H1 (cell line): ENCODE data around the gene NEK9. TPM values are rescaled to one million over a fixed set of nuclear protein-coding genes. Genes with fewer than 3 reads are reported as not detected.

Experiments used
- CBX5 ChIP-seq: fragments of 300-800, 300-1000 bp; sonication (generic); IDR thresholded peaks from 2 replicates; pipeline ENCODE4 v1.7.1; 2016; ENCODE audit warnings: antibody characterized with exemption, low read length, low read depth
- CREB1 ChIP-seq: IDR thresholded peaks from 2 replicates; pipeline ENCODE4 v1.6.1; 2012; ENCODE audit warnings: inconsistent platforms
- NRF1 ChIP-seq: IDR thresholded peaks from 2 replicates; pipeline ENCODE4 v1.6.1; 2011; ENCODE audit warnings: mild to moderate bottlenecking, low read depth, low read length, improper control_type of control experiment
- POLR2A ChIP-seq, 2 experiments: IDR thresholded peaks; 1 replicate in 1 of 2; 2 replicates in 1 of 2; pipeline ENCODE4 v1.6.1; 2011; ENCODE audit warnings: low read depth in 2 of 2, low read length in 2 of 2, mild to moderate bottlenecking in 2 of 2; ENCODE audit errors: control extremely low read depth in 1 of 2
- POLR2AphosphoS5 ChIP-seq: IDR thresholded peaks from 2 replicates; pipeline ENCODE4 v1.6.1; 2011; ENCODE audit warnings: low read depth, low read length
- SUZ12 ChIP-seq: fragments of 200-600 bp; sonication (generic); IDR thresholded peaks from 2 replicates; pipeline ENCODE4 v1.6.1; 2012; ENCODE audit warnings: mild to moderate bottlenecking, inconsistent platforms, low read length, moderate library complexity, mixed read lengths
- YY1 ChIP-seq: IDR thresholded peaks from 2 replicates; pipeline ENCODE4 v1.6.1; 2011; ENCODE audit warnings: low read depth, mild to moderate bottlenecking, low read length
- polyA plus RNA-seq, 7 experiments: library from polyadenylated mRNA; depleted of rRNA in 3 of 7; stranded (reverse) in 5 of 7; unstranded in 2 of 7; fragments of >200 nt in 5 of 7; fragments of 200-250 nt in 2 of 7; gene quantifications; 1 replicate in 5 of 7; 2 replicates in 1 of 7; 4 replicates in 1 of 7; pipeline versions ENCODE4 v1.2.1 to v1.2.3, GENCODE V29; 2011 to 2013; ENCODE audit warnings: missing spikeins in 2 of 7, mixed read lengths in 2 of 7
- total RNA-seq: library from RNA; stranded (reverse); fragmentation: NEBNext Ultra II Directional; extraction: Animal tissue kit (Norgen Biotek cat#: 25700); gene quantifications from 2 replicates; pipeline ENCODE4 v1.2.1, GENCODE V29; 2021
- TF ChIP-seq, protein P1 (sequence below): fragments of 300-600 bp; sonication (generic); IDR thresholded peaks from 2 replicates; pipeline ENCODE4 v1.7.1; 2012; ENCODE audit warnings: low read length, moderate library complexity, mild to moderate bottlenecking, inconsistent platforms; ENCODE audit not compliant: insufficient replicate concordance
- TF ChIP-seq, protein P2 (sequence below): IDR thresholded peaks from 2 replicates; pipeline ENCODE4 v1.6.1; 2012; ENCODE audit warnings: inconsistent platforms
- TF ChIP-seq, protein P3 (sequence below): IDR thresholded peaks from 2 replicates; pipeline ENCODE4 v1.6.1; 2012; ENCODE audit warnings: inconsistent platforms

The NEK9 gene
- total and polyA plus RNA-seq, 2 of the 8 experiments (the other 6 are each of a cell fraction or from before 2014, with no cell fraction given): 16.0 to 43.6 TPM

DNA sequence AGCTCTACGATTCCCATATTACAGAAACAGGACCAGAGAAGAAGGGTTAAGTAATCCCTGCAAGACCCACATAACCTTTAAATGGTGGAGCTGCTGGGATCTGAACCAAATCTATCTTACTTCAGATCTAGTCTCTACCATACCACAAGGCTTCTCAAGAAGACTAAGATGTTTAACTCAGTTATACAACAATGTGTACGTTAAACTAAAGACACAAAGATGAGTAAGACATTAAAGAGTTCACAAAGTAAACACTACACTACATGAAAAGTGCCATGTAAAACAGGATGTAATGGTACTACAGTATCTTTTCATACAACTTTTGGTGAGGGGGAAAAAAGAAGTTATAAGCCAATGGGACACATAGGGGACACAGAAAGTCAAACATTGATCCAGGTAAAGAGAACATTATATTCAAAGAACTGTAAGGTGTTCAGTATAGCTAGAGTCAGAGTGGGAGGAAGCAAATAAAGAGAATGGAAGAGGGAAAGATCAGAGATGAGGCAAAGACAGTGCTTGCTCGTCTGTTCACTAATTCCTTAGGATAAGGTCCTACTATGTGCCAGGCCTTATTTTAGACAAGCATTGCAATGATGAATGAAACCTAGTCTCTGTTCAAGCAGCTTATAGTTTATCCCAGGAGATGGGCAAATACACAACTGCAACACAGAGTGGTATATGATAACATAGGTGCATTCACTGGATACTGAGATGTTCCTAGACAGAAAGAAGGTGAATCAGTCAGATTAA, 41.9 kb upstream of the NEK9 start (continued):
- TF ChIP-seq, protein P1, sequence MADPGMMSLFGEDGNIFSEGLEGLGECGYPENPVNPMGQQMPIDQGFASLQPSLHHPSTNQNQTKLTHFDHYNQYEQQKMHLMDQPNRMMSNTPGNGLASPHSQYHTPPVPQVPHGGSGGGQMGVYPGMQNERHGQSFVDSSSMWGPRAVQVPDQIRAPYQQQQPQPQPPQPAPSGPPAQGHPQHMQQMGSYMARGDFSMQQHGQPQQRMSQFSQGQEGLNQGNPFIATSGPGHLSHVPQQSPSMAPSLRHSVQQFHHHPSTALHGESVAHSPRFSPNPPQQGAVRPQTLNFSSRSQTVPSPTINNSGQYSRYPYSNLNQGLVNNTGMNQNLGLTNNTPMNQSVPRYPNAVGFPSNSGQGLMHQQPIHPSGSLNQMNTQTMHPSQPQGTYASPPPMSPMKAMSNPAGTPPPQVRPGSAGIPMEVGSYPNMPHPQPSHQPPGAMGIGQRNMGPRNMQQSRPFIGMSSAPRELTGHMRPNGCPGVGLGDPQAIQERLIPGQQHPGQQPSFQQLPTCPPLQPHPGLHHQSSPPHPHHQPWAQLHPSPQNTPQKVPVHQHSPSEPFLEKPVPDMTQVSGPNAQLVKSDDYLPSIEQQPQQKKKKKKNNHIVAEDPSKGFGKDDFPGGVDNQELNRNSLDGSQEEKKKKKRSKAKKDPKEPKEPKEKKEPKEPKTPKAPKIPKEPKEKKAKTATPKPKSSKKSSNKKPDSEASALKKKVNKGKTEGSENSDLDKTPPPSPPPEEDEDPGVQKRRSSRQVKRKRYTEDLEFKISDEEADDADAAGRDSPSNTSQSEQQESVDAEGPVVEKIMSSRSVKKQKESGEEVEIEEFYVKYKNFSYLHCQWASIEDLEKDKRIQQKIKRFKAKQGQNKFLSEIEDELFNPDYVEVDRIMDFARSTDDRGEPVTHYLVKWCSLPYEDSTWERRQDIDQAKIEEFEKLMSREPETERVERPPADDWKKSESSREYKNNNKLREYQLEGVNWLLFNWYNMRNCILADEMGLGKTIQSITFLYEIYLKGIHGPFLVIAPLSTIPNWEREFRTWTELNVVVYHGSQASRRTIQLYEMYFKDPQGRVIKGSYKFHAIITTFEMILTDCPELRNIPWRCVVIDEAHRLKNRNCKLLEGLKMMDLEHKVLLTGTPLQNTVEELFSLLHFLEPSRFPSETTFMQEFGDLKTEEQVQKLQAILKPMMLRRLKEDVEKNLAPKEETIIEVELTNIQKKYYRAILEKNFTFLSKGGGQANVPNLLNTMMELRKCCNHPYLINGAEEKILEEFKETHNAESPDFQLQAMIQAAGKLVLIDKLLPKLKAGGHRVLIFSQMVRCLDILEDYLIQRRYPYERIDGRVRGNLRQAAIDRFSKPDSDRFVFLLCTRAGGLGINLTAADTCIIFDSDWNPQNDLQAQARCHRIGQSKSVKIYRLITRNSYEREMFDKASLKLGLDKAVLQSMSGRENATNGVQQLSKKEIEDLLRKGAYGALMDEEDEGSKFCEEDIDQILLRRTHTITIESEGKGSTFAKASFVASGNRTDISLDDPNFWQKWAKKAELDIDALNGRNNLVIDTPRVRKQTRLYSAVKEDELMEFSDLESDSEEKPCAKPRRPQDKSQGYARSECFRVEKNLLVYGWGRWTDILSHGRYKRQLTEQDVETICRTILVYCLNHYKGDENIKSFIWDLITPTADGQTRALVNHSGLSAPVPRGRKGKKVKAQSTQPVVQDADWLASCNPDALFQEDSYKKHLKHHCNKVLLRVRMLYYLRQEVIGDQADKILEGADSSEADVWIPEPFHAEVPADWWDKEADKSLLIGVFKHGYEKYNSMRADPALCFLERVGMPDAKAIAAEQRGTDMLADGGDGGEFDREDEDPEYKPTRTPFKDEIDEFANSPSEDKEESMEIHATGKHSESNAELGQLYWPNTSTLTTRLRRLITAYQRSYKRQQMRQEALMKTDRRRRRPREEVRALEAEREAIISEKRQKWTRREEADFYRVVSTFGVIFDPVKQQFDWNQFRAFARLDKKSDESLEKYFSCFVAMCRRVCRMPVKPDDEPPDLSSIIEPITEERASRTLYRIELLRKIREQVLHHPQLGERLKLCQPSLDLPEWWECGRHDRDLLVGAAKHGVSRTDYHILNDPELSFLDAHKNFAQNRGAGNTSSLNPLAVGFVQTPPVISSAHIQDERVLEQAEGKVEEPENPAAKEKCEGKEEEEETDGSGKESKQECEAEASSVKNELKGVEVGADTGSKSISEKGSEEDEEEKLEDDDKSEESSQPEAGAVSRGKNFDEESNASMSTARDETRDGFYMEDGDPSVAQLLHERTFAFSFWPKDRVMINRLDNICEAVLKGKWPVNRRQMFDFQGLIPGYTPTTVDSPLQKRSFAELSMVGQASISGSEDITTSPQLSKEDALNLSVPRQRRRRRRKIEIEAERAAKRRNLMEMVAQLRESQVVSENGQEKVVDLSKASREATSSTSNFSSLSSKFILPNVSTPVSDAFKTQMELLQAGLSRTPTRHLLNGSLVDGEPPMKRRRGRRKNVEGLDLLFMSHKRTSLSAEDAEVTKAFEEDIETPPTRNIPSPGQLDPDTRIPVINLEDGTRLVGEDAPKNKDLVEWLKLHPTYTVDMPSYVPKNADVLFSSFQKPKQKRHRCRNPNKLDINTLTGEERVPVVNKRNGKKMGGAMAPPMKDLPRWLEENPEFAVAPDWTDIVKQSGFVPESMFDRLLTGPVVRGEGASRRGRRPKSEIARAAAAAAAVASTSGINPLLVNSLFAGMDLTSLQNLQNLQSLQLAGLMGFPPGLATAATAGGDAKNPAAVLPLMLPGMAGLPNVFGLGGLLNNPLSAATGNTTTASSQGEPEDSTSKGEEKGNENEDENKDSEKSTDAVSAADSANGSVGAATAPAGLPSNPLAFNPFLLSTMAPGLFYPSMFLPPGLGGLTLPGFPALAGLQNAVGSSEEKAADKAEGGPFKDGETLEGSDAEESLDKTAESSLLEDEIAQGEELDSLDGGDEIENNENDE: no peak
- TF ChIP-seq, protein P2, sequence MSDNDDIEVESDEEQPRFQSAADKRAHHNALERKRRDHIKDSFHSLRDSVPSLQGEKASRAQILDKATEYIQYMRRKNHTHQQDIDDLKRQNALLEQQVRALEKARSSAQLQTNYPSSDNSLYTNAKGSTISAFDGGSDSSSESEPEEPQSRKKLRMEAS: no peak
- TF ChIP-seq YY1: no peak
- no peak for TF ChIP-seq SUZ12
- TF ChIP-seq POLR2A (IDR thresholded peaks at IDR 0.05; ENCODE audit: control extremely low read depth in 1 of 2, low read depth in 2 of 2, low read length in 2 of 2): no peak
- no peak for TF ChIP-seq CBX5
- no peak for TF ChIP-seq CREB1
- no peak for TF ChIP-seq POLR2AphosphoS5
- TF ChIP-seq, protein P3, sequence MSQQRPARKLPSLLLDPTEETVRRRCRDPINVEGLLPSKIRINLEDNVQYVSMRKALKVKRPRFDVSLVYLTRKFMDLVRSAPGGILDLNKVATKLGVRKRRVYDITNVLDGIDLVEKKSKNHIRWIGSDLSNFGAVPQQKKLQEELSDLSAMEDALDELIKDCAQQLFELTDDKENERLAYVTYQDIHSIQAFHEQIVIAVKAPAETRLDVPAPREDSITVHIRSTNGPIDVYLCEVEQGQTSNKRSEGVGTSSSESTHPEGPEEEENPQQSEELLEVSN: no peak
- no peak for TF ChIP-seq NRF1
